Astrocyte (in vitro differentiated cells and primary cell): Measurements from ENCODE around the gene CFAP161. TPM values are rescaled to one million over a fixed set of nuclear protein-coding genes. Genes with fewer than 3 reads are reported as not detected.
A peak's percentile ranks its signal among the peaks of the same experiment; 100 is the strongest.

Source experiments
- DNase-seq: peaks from one replicate; pipeline ENCODE4 v3.0.0-alpha.2; 2010; ENCODE audit warnings: low read depth
- FAIRE-seq: peaks from 2 replicates; lab custom pipeline; 2011; peaks lifted over from hg19 to GRCh38; lab: Jason Lieb, UNC
- H2AFZ ChIP-seq: 2 replicates; pipeline ENCODE4 v1.6.0; 2012; ENCODE audit warnings: low read depth, low read length, inconsistent platforms
- H3K27ac ChIP-seq: 2 replicates; pipeline ENCODE4 v1.5.1; 2011; ENCODE audit warnings: low read depth, low read length, inconsistent platforms
- H3K27me3 ChIP-seq: 2 replicates; pipeline ENCODE4 v1.6.0; 2011; ENCODE audit warnings: low read length, inconsistent platforms; ENCODE audit not compliant: insufficient read depth
- H3K36me3 ChIP-seq: 2 replicates; pipeline ENCODE4 v1.5.1; 2011; ENCODE audit warnings: low read length, inconsistent platforms; ENCODE audit not compliant: insufficient read depth
- H3K4me1 ChIP-seq: 2 replicates; pipeline ENCODE4 v1.5.1; 2011; ENCODE audit warnings: low read length, inconsistent platforms; ENCODE audit not compliant: insufficient read depth
- H3K4me2 ChIP-seq: 2 replicates; pipeline ENCODE4 v1.6.0; 2012; ENCODE audit warnings: low read length, inconsistent platforms
- H3K4me3 ChIP-seq: 2 replicates; pipeline ENCODE4 v1.5.1; 2011; ENCODE audit warnings: low read depth, mild to moderate bottlenecking, low read length, inconsistent platforms; ENCODE audit not compliant: insufficient read depth
- H3K79me2 ChIP-seq: 2 replicates; pipeline ENCODE4 v1.6.0; 2012; ENCODE audit warnings: mild to moderate bottlenecking, low read length, inconsistent platforms; ENCODE audit not compliant: insufficient read depth
- H3K9ac ChIP-seq: 2 replicates; pipeline ENCODE4 v1.6.0; 2012; ENCODE audit warnings: mild to moderate bottlenecking, low read length, inconsistent platforms
- H3K9me3 ChIP-seq: 2 replicates; pipeline ENCODE4 v1.5.1; 2012; ENCODE audit warnings: low read depth, mild to moderate bottlenecking, low read length, inconsistent platforms; ENCODE audit not compliant: insufficient read depth
- H4K20me1 ChIP-seq: 2 replicates; pipeline ENCODE4 v1.6.0; 2012; ENCODE audit warnings: low read length, inconsistent platforms; ENCODE audit not compliant: insufficient read depth
- H3K27ac Mint-ChIP-seq: one replicate; pipeline ENCODE4 v1.8.0; 2021; ENCODE audit warnings: mild to moderate bottlenecking, mixed read lengths; ENCODE audit not compliant: unreplicated experiment
- H3K27me3 Mint-ChIP-seq: one replicate; pipeline ENCODE4 v1.8.0; 2021; ENCODE audit warnings: low read depth, mixed read lengths; ENCODE audit not compliant: unreplicated experiment
- H3K36me3 Mint-ChIP-seq: one replicate; pipeline ENCODE4 v1.8.0; 2021; ENCODE audit warnings: low read depth, mixed read lengths; ENCODE audit not compliant: unreplicated experiment
- H3K4me1 Mint-ChIP-seq: one replicate; pipeline ENCODE4 v1.8.0; 2021; ENCODE audit warnings: low read depth, mixed read lengths; ENCODE audit not compliant: unreplicated experiment
- H3K4me3 Mint-ChIP-seq: one replicate; pipeline ENCODE4 v1.8.0; 2021; ENCODE audit warnings: mild to moderate bottlenecking, moderate library complexity, mixed read lengths; ENCODE audit not compliant: unreplicated experiment
- H3K9me3 Mint-ChIP-seq: one replicate; pipeline ENCODE4 v1.8.0; 2021; ENCODE audit warnings: mild to moderate bottlenecking, mixed read lengths; ENCODE audit not compliant: unreplicated experiment
- CTCF ChIP-seq: IDR thresholded peaks from 2 replicates; pipeline ENCODE4 v1.5.1; 2011; ENCODE audit warnings: low read depth, mild to moderate bottlenecking, inconsistent platforms, low read length, moderate library complexity; ENCODE audit not compliant: insufficient read depth
- EZH2 ChIP-seq: IDR thresholded peaks from 2 replicates; pipeline ENCODE4 v1.6.1; 2012; ENCODE audit warnings: mild to moderate bottlenecking, low read length, inconsistent platforms; ENCODE audit not compliant: insufficient read depth
- total RNA-seq: library from RNA; stranded (reverse); gene quantifications from 2 replicates; pipeline ENCODE4 v1.2.1, GENCODE V29; 2021

The CFAP161 gene
- total RNA-seq, 1 donor from 2014 or later: 0.27 TPM

GRCh38 chr15:81117581-81117980 lies 16.5 kb upstream of the CFAP161 start:
- no peaks in the 10 kb centered on the region for H3K27me3 Mint-ChIP-seq
- no peaks in the 10 kb centered on the region for H3K4me1 ChIP-seq
- H3K4me2 ChIP-seq: no peak overlapping the region
- no peaks in the 10 kb centered on the region for H4K20me1 ChIP-seq
- no peak overlapping the region for H3K27ac Mint-ChIP-seq
- no peaks in the 10 kb centered on the region for H3K9me3 ChIP-seq
- H3K36me3 Mint-ChIP-seq: no peaks in the 10 kb centered on the region
- H3K4me1 Mint-ChIP-seq: peaks cover 14% of the 10 kb centered on the region
- H3K9me3 Mint-ChIP-seq: peaks cover 2% of the 10 kb centered on the region
- H3K9ac ChIP-seq: no peak overlapping the region
- H3K4me3 Mint-ChIP-seq: no peak overlapping the region
- DNase-seq (no peak), FAIRE-seq (no peak)
- no peaks in the 10 kb centered on the region for H3K36me3 ChIP-seq
- H2AFZ ChIP-seq: no peak overlapping the region
- H3K4me3 ChIP-seq: no peak overlapping the region
- H3K27me3 ChIP-seq: peaks cover 17% of the 10 kb centered on the region
- H3K27ac ChIP-seq: no peak overlapping the region
- H3K79me2 ChIP-seq: no peaks in the 10 kb centered on the region
- TF ChIP-seq EZH2 (no peak), CTCF (no peak)

GRCh38 chr15:81118361-81118760 lies 15.7 kb upstream of the CFAP161 start:
- DNase-seq: no peak
- H3K4me2 ChIP-seq: no peak overlapping the region
- no peaks in the 10 kb centered on the region for H3K9me3 ChIP-seq
- H4K20me1 ChIP-seq: no peaks in the 10 kb centered on the region
- Mint-ChIP-seq H3K36me3 (no peaks in the 10 kb centered on the region), H3K4me1 (peaks cover 13% of the 10 kb centered on the region), H3K27ac (no peak overlapping the region), H3K9me3 (peaks cover 3% of the 10 kb centered on the region), H3K27me3 (no peaks in the 10 kb centered on the region), H3K4me3 (no peak overlapping the region)
- peaks cover 17% of the 10 kb centered on the region for H3K27me3 ChIP-seq
- no peaks in the 10 kb centered on the region for H3K36me3 ChIP-seq
- no peak overlapping the region for H2AFZ ChIP-seq
- no peaks in the 10 kb centered on the region for H3K79me2 ChIP-seq
- no peak for FAIRE-seq
- no peak overlapping the region for H3K4me3 ChIP-seq
- peak; percentile 56 for TF ChIP-seq EZH2
- no peak for TF ChIP-seq CTCF
- H3K9ac ChIP-seq: no peak overlapping the region
- H3K4me1 ChIP-seq: no peaks in the 10 kb centered on the region
- H3K27ac ChIP-seq: no peak overlapping the region

GRCh38 chr15:81120069-81120468 lies 14.0 kb upstream of the CFAP161 start:
- no peaks in the 10 kb centered on the region for H3K9me3 ChIP-seq
- no peak overlapping the region for H3K4me3 ChIP-seq
- no peak overlapping the region for H2AFZ ChIP-seq
- no peak overlapping the region for H3K27ac ChIP-seq
- no peaks in the 10 kb centered on the region for H3K36me3 ChIP-seq
- Mint-ChIP-seq H3K9me3 (peaks cover 3% of the 10 kb centered on the region), H3K36me3 (no peaks in the 10 kb centered on the region), H3K27me3 (peaks cover 7% of the 10 kb centered on the region), H3K4me1 (peaks cover 5% of the 10 kb centered on the region), H3K4me3 (no peak overlapping the region), H3K27ac (no peak overlapping the region)
- no peak overlapping the region for H3K4me2 ChIP-seq
- H4K20me1 ChIP-seq: no peaks in the 10 kb centered on the region
- no peak for FAIRE-seq
- TF ChIP-seq EZH2 (no peak), CTCF (no peak)
- no peaks in the 10 kb centered on the region for H3K4me1 ChIP-seq
- DNase-seq: no peak
- H3K27me3 ChIP-seq: peaks cover 17% of the 10 kb centered on the region
- no peaks in the 10 kb centered on the region for H3K79me2 ChIP-seq
- no peak overlapping the region for H3K9ac ChIP-seq
